GM23248 (cell line): ENCODE results near the gene NAALAD2. TPM values are rescaled to one million over a fixed set of nuclear protein-coding genes. Genes with fewer than 3 reads are reported as not detected.

Experiments used
- DNase-seq: peaks from one replicate; pipeline ENCODE4 v3.0.0-alpha.2; 2015
- H2AFZ ChIP-seq: fragments of 200-600 bp; sonication (generic); 2 replicates; pipeline ENCODE4 v1.6.1; 2016; ENCODE audit warnings: antibody characterized with exemption
- H3F3A ChIP-seq: fragments of 200-600 bp; sonication (generic); 2 replicates; pipeline ENCODE4 v1.6.1; 2016; ENCODE audit warnings: mild to moderate bottlenecking, antibody characterized with exemption, mixed run types; ENCODE audit not compliant: insufficient read depth
- H3K27ac ChIP-seq: fragments of 200-600 bp; sonication (generic); 2 replicates; pipeline ENCODE4 v1.5.1; 2016; ENCODE audit warnings: mild to moderate bottlenecking
- H3K27me3 ChIP-seq: fragments of 200-600 bp; sonication (generic); replicated peaks from 2 replicates; pipeline ENCODE4 v1.6.1; 2016; ENCODE audit warnings: mild to moderate bottlenecking; ENCODE audit not compliant: insufficient read depth
- H3K36me3 ChIP-seq: fragments of 200-600 bp; sonication (generic); 2 replicates; pipeline ENCODE4 v1.6.1; 2016; ENCODE audit warnings: low read depth, mild to moderate bottlenecking
- H3K4me1 ChIP-seq: fragments of 200-600 bp; sonication (generic); 2 replicates; pipeline ENCODE4 v1.6.1; 2016; ENCODE audit warnings: mild to moderate bottlenecking; ENCODE audit not compliant: insufficient read depth
- H3K4me2 ChIP-seq: fragments of 200-600 bp; sonication (generic); one replicate; pipeline ENCODE4 v1.6.1; 2016; ENCODE audit warnings: mild to moderate bottlenecking; ENCODE audit not compliant: unreplicated experiment
- H3K4me3 ChIP-seq: fragments of 200-600 bp; sonication (generic); 2 replicates; pipeline ENCODE4 v1.5.1; 2016; ENCODE audit warnings: mild to moderate bottlenecking
- H3K79me2 ChIP-seq: fragments of 200-600 bp; sonication (generic); 2 replicates; pipeline ENCODE4 v1.6.1; 2016; ENCODE audit warnings: mild to moderate bottlenecking; ENCODE audit not compliant: insufficient read depth
- H3K9ac ChIP-seq: fragments of 200-600 bp; sonication (generic); 2 replicates; pipeline ENCODE4 v1.6.1; 2016; ENCODE audit warnings: mild to moderate bottlenecking
- H3K9me2 ChIP-seq: fragments of 200-600 bp; sonication (generic); 2 replicates; pipeline ENCODE4 v1.6.1; 2016; ENCODE audit warnings: mixed run types, mild to moderate bottlenecking, moderate library complexity; ENCODE audit not compliant: insufficient read depth
- H3K9me3 ChIP-seq: fragments of 200-600 bp; sonication (generic); one replicate; pipeline ENCODE4 v1.6.1; 2017; ENCODE audit warnings: low read depth
- H4K20me1 ChIP-seq: fragments of 200-600 bp; sonication (generic); 2 replicates; pipeline ENCODE4 v1.6.0; 2016; ENCODE audit not compliant: insufficient read depth
- EZH2 ChIP-seq: fragments of 200-600 bp; sonication (generic); IDR thresholded peaks from 2 replicates; pipeline ENCODE4 v1.6.1; 2018; ENCODE audit warnings: antibody characterized with exemption, mild to moderate bottlenecking; ENCODE audit not compliant: insufficient read depth, poor library complexity, severe bottlenecking
- EZH2phosphoT487 ChIP-seq: fragments of 200-600 bp; sonication (generic); IDR thresholded peaks from 2 replicates; pipeline ENCODE4 v1.6.1; 2018; ENCODE audit warnings: antibody characterized with exemption, moderate library complexity, mild to moderate bottlenecking, low read depth; ENCODE audit not compliant: insufficient read depth
- WGBS, 2 experiments: methylation state at CpG; one replicate each; pipeline ENCODE4 v1.1.6; 2015 to 2017; ENCODE audit warnings: low lambda C conversion rate in 2 of 2, low coverage in 1 of 2; ENCODE audit errors: missing lambda C conversion rate in 2 of 2; 5-methylcytosine and 5-hydroxymethylcytosine counted together
- in situ Hi-C: fragments of 300-500 bp; cut with MboI; formaldehyde crosslinking; loops from 2 replicates; pipeline ENCODE4 v1.15.0; 2020
- polyA plus RNA-seq: library from polyadenylated mRNA; unstranded; fragments of >200 nt; fragmentation: Nextera tagmentation; extraction: Ambion mirVana; gene quantifications from 2 replicates; pipeline ENCODE4 v1.2.1, GENCODE V29; 2016
- total RNA-seq: library from RNA; depleted of rRNA; stranded (reverse); fragments of >200 nt; shearing (Covaris generic); gene quantifications from 2 replicates; pipeline ENCODE4 v1.2.3, GENCODE V29; 2014

NAALAD2 gene
- total and polyA plus RNA-seq, 2 experiments from 2014 or later, result 0.23 to 0.76 TPM

- 0 out of 2 replicates have a peak, but pooled peaks cover 5% of the 10 kb centered on the region for H3F3A ChIP-seq
- DNase-seq, result no peak
- H3K27me3 ChIP-seq, result no peaks in the 10 kb centered on the region
- H3K9ac ChIP-seq, result no peak overlapping the region
- no peaks in the 10 kb centered on the region for H3K4me1 ChIP-seq
- no peaks in the 10 kb centered on the region for H3K79me2 ChIP-seq
- H3K9me3 ChIP-seq, result no peaks in the 10 kb centered on the region
- TF ChIP-seq EZH2, result no peak
- no peak for TF ChIP-seq EZH2phosphoT487
- H3K4me3 ChIP-seq, result no peak overlapping the region
- no peaks in the 10 kb centered on the region for H4K20me1 ChIP-seq
- no peak overlapping the region for H3K4me2 ChIP-seq
- H3K27ac ChIP-seq, result no peak overlapping the region
- H3K36me3 ChIP-seq, result no peaks in the 10 kb centered on the region
- no peak overlapping the region for H2AFZ ChIP-seq
- 83 to 84% methylated on average over 3 of the region's 3 CpGs for WGBS, 2 experiments
- in situ Hi-C loops, result no loop called here
- H3K9me2 ChIP-seq, result no peaks in the 10 kb centered on the region
These were observed 53.4 kb downstream of the NAALAD2 start for GRCh38 chr11:90187839-90188238.

- H3K4me2 ChIP-seq, result no peak overlapping the region
- no peak for TF ChIP-seq EZH2phosphoT487
- TF ChIP-seq EZH2, result no peak
- H3K4me3 ChIP-seq, result no peak overlapping the region
- WGBS, 2 experiments, result 98 to 100% methylated on average over 2 of the region's 2 CpGs
- no peaks in the 10 kb centered on the region for H3K36me3 ChIP-seq
- H3K27ac ChIP-seq, result no peak overlapping the region
- peaks cover 10% of the 10 kb centered on the region; the same call in 1 of the 2 replicates for H3F3A ChIP-seq
- H2AFZ ChIP-seq, result no peak overlapping the region
- H4K20me1 ChIP-seq, result no peaks in the 10 kb centered on the region
- H3K9me3 ChIP-seq, result no peaks in the 10 kb centered on the region
- H3K9me2 ChIP-seq, result no peaks in the 10 kb centered on the region
- in situ Hi-C loops, result no loop called here
- no peak for DNase-seq
- H3K27me3 ChIP-seq, result no peaks in the 10 kb centered on the region
- no peaks in the 10 kb centered on the region for H3K79me2 ChIP-seq
- no peak overlapping the region for H3K9ac ChIP-seq
- no peaks in the 10 kb centered on the region for H3K4me1 ChIP-seq
These were observed 54.5 kb downstream of the NAALAD2 start for GRCh38 chr11:90189011-90189410.

- 97% methylated on average over 4 of the region's 4 CpGs for WGBS, 2 experiments
- Histone ChIP-seq H2AFZ (no peak overlapping the region), H3F3A (peaks cover 10% of the 10 kb centered on the region; the same call in 1 of the 2 replicates), H3K79me2 (no peaks in the 10 kb centered on the region), H3K4me3 (no peak overlapping the region), H3K9ac (no peak overlapping the region), H3K4me2 (no peak overlapping the region), H3K27ac (no peak overlapping the region), H3K9me3 (no peaks in the 10 kb centered on the region), H3K27me3 (no peaks in the 10 kb centered on the region), H3K9me2 (no peaks in the 10 kb centered on the region), H4K20me1 (no peaks in the 10 kb centered on the region), H3K36me3 (peaks cover 7% of the 10 kb centered on the region; the same call in 1 of the 2 replicates), H3K4me1 (no peaks in the 10 kb centered on the region)
- no peak for DNase-seq
- no peak for TF ChIP-seq EZH2phosphoT487
- TF ChIP-seq EZH2, result no peak
- in situ Hi-C loops, result no loop called here
These were observed 58.6 kb downstream of the NAALAD2 start for GRCh38 chr11:90192869-90193582.

GRCh38 chr11:90197377-90197776 lies 62.9 kb downstream of the NAALAD2 start:
- H3K27me3 ChIP-seq, result no peaks in the 10 kb centered on the region
- peaks cover 5% of the 10 kb centered on the region; the same call in 1 of the 2 replicates for H3F3A ChIP-seq
- H3K4me1 ChIP-seq, result no peaks in the 10 kb centered on the region
- no peak overlapping the region for H3K27ac ChIP-seq
- no peak for DNase-seq
- peaks cover 27% of the 10 kb centered on the region for H3K36me3 ChIP-seq
- no peaks in the 10 kb centered on the region for H4K20me1 ChIP-seq
- WGBS, 2 experiments, result 95 to 100% methylated on average over 1 of the region's 1 CpG
- no peak overlapping the region for H3K4me2 ChIP-seq
- no peaks in the 10 kb centered on the region for H3K9me3 ChIP-seq
- H3K79me2 ChIP-seq, result no peaks in the 10 kb centered on the region
- TF ChIP-seq EZH2phosphoT487, result no peak
- no peak for TF ChIP-seq EZH2
- no peak overlapping the region for H3K4me3 ChIP-seq
- H3K9ac ChIP-seq, result no peak overlapping the region
- H3K9me2 ChIP-seq, result no peaks in the 10 kb centered on the region
- in situ Hi-C loops, result no loop called here
- H2AFZ ChIP-seq, result no peak overlapping the region
